Right lobe of liver (tissue), 4 donors: ENCODE data around the gene SYNJ2.

ENCODE experiments used
- POLR2A ChIP-seq: fragments of 450-650 bp; IDR thresholded peaks from one replicate; pipeline ENCODE4 v1.6.1; 2017; ENCODE audit warnings: antibody characterized with exemption, mild to moderate bottlenecking
- TF ChIP-seq, protein P1 (sequence below), 4 donors: fragments of 200-600 bp in 3 of 4; fragments of 450-650 bp in 1 of 4; IDR thresholded peaks; one replicate each; pipeline versions ENCODE4 v1.5.1 to v1.8.0; 2016 to 2022; ENCODE audit warnings: antibody characterized with exemption in 4 of 4, mild to moderate bottlenecking in 2 of 4
- donor health status: DM: no; HTN: no; CAD: no.
- donor health status: DM: no; HTN: no; CAD: no.
- donor health status: DM: no; HTN: yes; CAD: no.

DNA sequence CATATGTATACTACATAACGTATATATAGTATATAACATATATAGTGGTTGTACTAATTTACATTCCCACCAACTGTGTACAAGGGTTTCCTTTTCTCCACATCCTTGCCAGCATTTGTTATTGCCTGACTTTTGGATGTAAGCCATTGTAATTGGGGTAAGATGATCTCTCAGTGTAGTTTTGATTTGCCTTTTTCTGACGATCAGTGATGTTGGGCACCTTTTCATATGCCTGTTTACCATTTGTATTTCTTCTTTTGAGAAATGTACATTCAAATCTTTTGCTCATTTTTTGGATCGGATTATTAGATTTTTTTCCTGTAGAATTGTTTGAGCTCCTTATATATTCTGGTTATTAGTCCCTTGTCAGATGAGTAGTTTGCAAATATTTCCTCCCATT lies 11.4 kb downstream of the SYNJ2 start:
- TF ChIP-seq, protein P1, sequence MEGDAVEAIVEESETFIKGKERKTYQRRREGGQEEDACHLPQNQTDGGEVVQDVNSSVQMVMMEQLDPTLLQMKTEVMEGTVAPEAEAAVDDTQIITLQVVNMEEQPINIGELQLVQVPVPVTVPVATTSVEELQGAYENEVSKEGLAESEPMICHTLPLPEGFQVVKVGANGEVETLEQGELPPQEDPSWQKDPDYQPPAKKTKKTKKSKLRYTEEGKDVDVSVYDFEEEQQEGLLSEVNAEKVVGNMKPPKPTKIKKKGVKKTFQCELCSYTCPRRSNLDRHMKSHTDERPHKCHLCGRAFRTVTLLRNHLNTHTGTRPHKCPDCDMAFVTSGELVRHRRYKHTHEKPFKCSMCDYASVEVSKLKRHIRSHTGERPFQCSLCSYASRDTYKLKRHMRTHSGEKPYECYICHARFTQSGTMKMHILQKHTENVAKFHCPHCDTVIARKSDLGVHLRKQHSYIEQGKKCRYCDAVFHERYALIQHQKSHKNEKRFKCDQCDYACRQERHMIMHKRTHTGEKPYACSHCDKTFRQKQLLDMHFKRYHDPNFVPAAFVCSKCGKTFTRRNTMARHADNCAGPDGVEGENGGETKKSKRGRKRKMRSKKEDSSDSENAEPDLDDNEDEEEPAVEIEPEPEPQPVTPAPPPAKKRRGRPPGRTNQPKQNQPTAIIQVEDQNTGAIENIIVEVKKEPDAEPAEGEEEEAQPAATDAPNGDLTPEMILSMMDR (IDR thresholded peaks at IDR 0.05), result no peak
- no peak for TF ChIP-seq POLR2A
